GM19240 (cell line): Measurements from ENCODE around the gene TCF3.

ENCODE experiments used
- DNase-seq: peaks from one replicate; pipeline ENCODE4 v3.0.0; 2011; ENCODE audit warnings: low spot score; ENCODE audit not compliant: insufficient read length

Gene TCF3

GRCh38 chr19:1567116-1567847, 85.1 kb downstream of the TCF3 start:
- DNase-seq = no peak

GRCh38 chr19:1566392-1567115, 85.9 kb downstream of the TCF3 start:
- no peak for DNase-seq

GRCh38 chr19:1563251-1563650, 89.2 kb downstream of the TCF3 start:
- no peak for DNase-seq

- DNase-seq = no peak
Observed at GRCh38 chr19:1561236-1561842, 91.1 kb downstream of the TCF3 start.

- no peak for DNase-seq
Observed at GRCh38 chr19:1560286-1560882, 92.0 kb downstream of the TCF3 start.
